Fibroblast of villous mesenchyme (primary cell): ENCODE results near the gene DEFB113. TPM values are rescaled to one million over a fixed set of nuclear protein-coding genes. Genes with fewer than 3 reads are reported as not detected.
"Not testable (repeated sequence)": the region's sequence is repeated elsewhere in the genome, so short reads cannot be mapped to it uniquely, and the experiment has no call there.

Experiments
- DNase-seq: peaks from one replicate; pipeline ENCODE4 v3.0.0-alpha.2; 2010; ENCODE audit warnings: low read depth
- H3K4me3 ChIP-seq: 2 replicates; pipeline ENCODE4 v1.5.1; 2011; ENCODE audit warnings: low read depth, mild to moderate bottlenecking, low read length
- CTCF ChIP-seq: IDR thresholded peaks from 2 replicates; pipeline ENCODE4 v1.5.1; 2012; ENCODE audit warnings: low read depth, mild to moderate bottlenecking, low read length; ENCODE audit not compliant: insufficient read depth
- total RNA-seq: library from RNA; depleted of rRNA; stranded (reverse); fragments of >200 nt; gene quantifications from 2 replicates; pipeline ENCODE4 v1.2.3, GENCODE V29; 2012

Gene DEFB113
- total RNA-seq, 1 donor = not detected

GRCh38 chr6:49964064-49964463 lies 5.4 kb downstream of the DEFB113 start, which contains the start of gene DEFB114:
Gene DEFB114 (minus strand): TSS chr6:49964164. CDS start chr6:49964105, 59 bp downstream.
- no peak within 1 kb of the TSS for H3K4me3 ChIP-seq
- no peak for DNase-seq
- TF ChIP-seq CTCF = no peak

- no peak for TF ChIP-seq CTCF
- no peak for DNase-seq
- H3K4me3 ChIP-seq = no peak overlapping the region
Measured at GRCh38 chr6:49958180-49958579, 11.2 kb downstream of the DEFB113 start.

- H3K4me3 ChIP-seq = no peak overlapping the region
- no peak for TF ChIP-seq CTCF
- no peak for DNase-seq
Measured at GRCh38 chr6:49955847-49956246, 13.6 kb downstream of the DEFB113 start.

- no peak for DNase-seq
- no peak overlapping the region for H3K4me3 ChIP-seq
- no peak for TF ChIP-seq CTCF
Measured at GRCh38 chr6:49951926-49952325, 17.5 kb downstream of the DEFB113 start.

GRCh38 chr6:49950415-49950751 lies 19.0 kb downstream of the DEFB113 start:
- no peak overlapping the region for H3K4me3 ChIP-seq
- no peak for DNase-seq
- TF ChIP-seq CTCF = no peak

- no peak for TF ChIP-seq CTCF
- no peak for DNase-seq
- no peak overlapping the region for H3K4me3 ChIP-seq
Measured at GRCh38 chr6:49949062-49949461, 20.4 kb downstream of the DEFB113 start.

GRCh38 chr6:49946835-49947234 lies 22.6 kb downstream of the DEFB113 start:
- H3K4me3 ChIP-seq = no peak overlapping the region
- TF ChIP-seq CTCF = no peak
- DNase-seq = no peak

GRCh38 chr6:49944068-49944467 lies 25.4 kb downstream of the DEFB113 start:
- DNase-seq, H3K4me3 ChIP-seq: not testable (repeated sequence)
